T-helper 2 cell treated with Interferon-gamma antibody and Interleukin-4, amounts not matched to agents 100 ng/mL and 5 ng/mL, for 36 hours (primary cell): ENCODE data around the gene RABL2B. TPM values are rescaled to one million over a fixed set of nuclear protein-coding genes. Genes with fewer than 3 reads are reported as not detected.

Experiments used
- intact Hi-C: fragments of 100-400 bp; cut with micrococcal nuclease; formaldehyde crosslinking; loops from one replicate; pipeline ENCODE4 v1.15.1; 2023
- total RNA-seq: library from RNA; stranded (reverse); gene quantifications from 2 replicates; pipeline ENCODE4 v1.2.3, GENCODE V29; 2022

Gene RABL2B
- total RNA-seq, 1 donor from 2014 or later: 37.2 TPM

DNA sequence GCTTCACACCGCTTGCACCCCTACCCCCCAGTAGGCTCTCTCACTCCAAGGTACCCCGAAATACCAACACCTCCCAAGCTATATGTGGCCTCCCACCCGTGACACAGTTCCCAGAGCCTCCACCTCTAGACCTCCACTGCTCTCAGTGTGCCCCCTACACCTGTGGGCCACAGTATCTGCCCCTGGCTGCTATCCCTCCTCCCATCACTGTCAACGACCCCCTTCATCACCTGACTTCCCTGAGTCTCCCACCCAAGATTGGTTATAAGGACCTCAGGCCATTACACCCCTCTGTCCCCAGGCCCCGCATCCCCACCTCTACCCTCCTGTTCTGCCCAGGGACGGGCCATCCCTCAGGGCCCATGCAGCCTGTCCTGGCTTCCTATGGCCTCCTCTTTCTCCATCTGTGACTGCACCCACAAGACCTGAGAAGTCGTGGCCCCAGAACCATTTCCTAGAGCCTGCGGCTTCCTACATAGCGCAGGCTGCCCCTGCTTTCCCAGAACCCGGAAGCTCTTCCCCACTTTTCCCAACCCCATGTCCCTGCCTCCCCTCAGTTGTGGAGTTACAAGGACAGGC lies 44.7 kb downstream of the RABL2B start:
- intact Hi-C loops: no loop called here

GRCh38 chr22:50737728-50738648 lies 45.4 kb downstream of the RABL2B start, which contains the start of gene ACR:
Gene ACR (plus strand): TSS chr22:50738204. CDS start chr22:50738236, 32 bp downstream.
- intact Hi-C loops: no loop called here

GRCh38 chr22:50735739-50736030 lies 47.8 kb downstream of the RABL2B start:
- intact Hi-C loops: no loop called here

GRCh38 chr22:50734986-50735738 lies 48.3 kb downstream of the RABL2B start:
- intact Hi-C loops: no loop called here

DNA sequence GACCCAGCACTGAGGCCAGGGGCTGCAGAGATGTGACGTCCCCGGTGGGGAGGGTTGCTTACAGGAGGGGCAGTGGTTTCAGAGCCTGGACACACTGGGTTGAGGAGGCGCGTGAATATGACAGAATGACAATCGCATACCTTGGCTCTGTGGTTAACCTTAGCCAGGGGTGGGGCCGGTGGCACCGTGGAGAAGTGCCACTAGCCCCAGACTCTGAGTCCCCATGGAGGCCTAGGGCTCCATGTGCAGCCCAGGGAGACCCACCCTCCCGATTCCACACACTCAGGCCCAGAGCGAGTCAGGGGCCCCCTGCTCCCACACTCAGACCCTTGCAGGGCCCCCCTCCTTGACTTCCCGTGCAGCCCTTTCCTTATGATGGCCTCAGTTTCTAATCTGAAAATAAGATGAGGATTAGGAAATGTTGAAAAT lies 49.1 kb downstream of the RABL2B start:
- intact Hi-C loops: no loop called here

DNA sequence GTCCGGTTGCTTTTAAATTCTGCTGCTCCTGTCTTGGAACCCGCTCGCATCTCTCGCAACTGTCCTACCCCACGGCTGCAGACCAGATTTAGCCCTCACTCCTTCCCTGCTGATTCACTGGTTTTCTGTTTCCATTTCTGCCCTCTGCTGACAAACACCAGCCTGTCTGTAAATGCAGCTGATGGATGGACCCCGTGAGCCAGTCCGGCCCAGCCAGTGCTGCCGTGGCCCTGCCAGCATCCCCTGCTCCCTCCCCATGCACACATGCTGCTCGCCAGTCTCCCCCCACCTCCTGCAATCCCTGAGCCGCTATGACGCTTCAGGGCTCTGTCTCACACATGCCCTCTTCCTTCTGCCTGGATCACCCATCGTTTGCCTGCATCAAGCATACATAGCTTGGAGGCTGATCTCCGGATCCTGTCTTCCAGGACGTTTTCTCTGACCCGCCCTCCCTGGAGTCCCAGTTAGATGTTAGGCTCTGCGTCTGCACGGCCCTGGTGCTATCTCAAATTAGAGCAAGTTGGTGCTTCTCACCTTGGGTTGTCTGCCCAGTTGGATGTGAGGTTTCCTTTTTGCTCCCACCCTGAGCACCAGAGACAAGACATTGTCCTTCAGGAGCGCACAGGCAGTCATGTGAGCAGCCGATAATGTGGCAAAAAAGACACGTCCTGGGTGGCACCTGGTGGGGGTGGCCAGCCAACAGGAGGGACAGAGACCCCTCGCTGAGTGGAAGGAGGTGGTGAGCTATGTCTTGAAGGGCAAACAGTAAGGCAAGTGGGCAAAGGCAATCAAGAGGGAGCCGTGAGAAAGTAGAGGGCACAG lies 49.7 kb downstream of the RABL2B start:
- intact Hi-C loops: no loop called here

DNA sequence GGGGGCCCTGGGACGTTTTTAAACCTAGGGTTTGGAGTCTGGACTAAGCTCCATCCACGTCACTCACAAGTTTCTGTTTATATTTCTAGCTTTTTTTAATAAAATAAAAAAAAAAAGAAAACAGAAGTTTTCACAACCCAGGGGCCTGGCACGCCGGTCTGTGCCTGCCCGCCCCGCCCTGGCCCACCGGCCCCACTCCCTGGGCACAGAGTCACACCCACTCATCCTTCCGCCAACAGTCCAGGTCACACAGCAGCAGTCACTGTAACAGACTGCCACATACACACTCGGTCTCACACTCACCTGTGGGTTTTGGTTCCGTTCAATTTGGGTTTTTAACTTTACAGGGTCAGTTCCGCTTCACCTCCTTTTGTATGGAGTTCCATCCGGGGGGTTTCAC lies 50.8 kb downstream of the RABL2B start:
- intact Hi-C loops: no loop called here

GRCh38 chr22:50731811-50732624 lies 51.4 kb downstream of the RABL2B start:
- intact Hi-C loops: no loop called here

DNA sequence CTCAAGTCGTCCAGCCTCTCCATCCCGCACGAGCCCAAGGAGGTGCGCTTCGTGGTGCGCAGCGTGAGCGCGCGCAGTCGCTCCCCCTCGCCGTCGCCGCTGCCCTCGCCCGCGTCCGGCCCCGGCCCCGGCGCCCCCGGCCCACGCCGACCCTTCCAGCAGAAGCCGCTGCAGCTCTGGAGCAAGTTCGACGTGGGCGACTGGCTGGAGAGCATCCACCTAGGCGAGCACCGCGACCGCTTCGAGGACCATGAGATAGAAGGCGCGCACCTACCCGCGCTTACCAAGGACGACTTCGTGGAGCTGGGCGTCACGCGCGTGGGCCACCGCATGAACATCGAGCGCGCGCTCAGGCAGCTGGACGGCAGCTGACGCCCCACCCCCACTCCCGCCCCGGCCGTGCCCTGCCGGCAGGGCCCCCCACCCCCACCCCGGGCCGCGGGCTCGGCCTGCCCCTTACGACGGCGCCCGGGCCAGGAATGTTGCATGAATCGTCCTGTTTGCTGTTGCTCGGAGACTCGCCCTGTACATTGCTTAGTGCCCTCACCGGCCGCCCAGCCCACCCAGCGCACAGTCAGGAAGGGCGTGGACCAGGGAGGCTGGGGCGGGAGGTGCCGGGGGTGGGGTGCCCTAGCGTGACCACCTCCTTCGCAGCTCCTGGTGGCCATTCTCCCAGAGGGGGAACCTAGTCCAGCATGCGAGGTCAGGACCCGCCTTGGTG lies 52.3 kb downstream of the RABL2B start:
- intact Hi-C loops: no loop called here

DNA sequence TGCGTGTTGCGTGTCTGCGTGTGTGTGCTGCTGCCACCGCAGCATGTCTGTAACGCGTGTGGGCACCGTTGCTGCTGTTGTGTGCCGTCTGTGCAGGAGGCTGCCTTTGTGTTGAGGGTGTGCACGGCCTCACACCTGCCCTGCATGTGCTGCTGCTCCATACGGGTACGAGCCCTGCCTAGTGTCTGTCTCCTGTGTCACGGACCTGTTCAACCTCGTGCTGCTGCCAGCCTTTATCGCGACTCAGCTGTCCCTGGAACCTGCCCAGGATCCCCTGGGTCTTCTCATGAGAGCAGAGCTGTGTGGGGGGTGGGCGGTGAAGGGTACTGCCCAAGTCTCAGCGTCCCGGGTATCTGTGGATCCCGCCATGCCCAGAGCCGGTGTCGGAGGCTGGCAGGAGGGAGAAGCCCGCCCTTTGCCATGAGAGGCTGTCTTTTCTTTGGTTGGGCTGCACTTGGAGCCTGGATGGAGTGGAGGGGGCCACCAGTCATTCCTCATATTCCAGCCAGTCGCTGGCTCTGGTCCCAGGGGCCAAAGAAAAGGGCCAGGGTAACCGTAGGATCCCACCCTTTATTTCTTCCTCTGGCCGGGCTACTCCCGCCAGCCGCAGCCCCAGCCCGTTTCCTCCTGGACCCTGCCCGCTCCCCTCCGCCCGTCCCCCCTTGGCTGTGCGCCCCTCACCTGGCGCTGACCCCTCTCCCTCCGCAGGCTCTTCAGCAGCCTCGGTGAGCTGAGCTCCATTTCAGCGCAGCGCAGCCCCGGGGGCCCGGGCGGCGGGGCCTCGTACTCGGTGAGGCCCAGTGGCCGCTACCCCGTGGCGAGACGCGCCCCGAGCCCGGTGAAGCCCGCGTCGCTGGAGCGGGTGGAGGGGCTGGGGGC lies 53.2 kb downstream of the RABL2B start:
- intact Hi-C loops: no loop called here

DNA sequence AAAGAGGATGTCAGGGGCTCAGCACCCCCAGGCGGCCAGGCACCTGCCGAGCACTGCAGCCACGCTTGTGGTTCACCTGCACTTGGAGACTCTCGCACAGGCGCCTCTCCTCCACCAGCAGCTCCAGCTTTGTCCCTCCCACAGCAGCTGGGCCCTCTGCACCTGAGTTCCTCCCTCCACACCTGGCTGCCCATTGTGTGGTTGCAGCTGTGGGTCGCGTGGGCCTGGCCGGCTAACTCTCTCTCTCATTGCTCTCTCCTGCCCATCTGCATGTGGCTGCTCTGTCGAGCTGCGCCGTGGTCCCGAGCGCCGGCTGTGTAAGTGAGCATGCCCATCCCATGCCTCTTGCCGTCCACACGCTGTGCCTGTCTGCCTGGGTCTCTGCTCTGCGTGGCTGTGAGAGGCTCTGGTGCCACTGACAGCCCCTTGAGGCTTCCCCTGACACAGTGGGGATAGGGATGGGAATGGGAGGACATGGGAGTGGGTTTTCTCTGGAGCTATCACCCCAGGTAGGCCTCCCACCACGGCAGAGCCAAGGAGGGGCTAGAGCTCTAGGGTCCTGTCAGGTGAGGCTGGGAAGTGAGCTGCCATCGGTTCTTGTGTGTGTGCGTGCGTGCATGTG lies 53.9 kb downstream of the RABL2B start:
- intact Hi-C loops: no loop called here

DNA sequence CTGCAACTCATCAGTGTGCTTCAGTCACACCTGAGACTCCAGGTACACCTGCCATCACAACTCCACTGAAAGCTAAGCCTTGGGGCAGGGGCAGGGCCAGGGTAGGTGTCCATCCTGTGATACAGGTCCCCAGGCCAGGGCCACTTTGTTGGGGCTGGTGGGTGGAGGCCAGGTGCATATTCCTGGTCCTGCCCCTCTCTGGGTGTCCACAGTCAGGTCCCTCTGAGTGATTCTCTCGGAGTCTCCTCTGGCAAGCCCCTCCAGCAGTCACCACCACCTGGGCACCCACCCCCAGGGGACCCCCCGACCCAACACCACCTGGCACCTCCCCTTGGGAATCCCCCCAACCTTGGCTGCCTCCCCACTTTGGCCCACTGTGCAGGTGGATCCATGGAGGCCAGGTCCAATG lies 54.9 kb downstream of the RABL2B start:
- intact Hi-C loops: no loop called here

DNA sequence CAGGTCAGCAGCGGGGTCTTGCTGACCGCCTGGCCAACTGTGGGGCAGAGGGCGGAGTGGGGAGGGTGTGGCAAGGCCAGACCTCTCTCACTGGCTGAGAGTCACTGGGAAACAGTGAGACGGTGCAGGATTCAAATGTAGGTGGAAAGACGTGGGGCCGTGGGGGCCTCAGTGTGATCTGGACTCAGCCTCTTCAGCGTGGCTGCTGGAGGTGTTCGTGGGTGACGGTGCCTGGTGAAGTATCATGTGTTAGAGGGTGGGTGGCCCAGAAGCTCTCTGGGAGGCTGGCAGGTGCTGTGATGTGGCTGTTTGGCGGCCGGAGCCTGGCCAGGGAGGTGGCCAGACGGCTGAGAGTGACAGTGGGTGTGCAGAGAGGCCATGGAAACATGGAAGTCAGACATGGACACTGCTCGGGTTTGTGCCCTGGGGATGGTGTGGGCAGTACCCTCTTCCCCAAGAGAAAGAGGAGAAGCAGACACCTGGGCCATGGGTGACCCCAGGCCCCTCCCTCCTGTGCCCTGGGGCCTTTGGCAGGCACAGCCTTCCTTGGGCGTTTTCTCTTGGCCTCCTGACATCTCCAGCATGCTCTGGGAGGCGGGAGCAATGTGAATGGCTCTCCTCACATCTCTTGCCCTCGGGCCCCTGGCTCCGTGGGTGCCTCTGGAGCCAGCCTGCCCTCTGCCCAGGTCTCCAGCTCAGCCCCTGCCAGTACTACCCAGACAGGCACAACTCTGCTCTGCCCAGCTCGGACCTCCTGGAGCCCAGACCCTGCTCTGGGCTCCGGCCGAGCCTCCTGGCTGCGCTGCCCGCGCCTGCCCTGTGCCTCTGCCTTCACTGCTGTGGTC lies 55.5 kb downstream of the RABL2B start:
- intact Hi-C loops: no loop called here

GRCh38 chr22:50726643-50727340 lies 56.6 kb downstream of the RABL2B start:
- intact Hi-C loops: no loop called here

DNA sequence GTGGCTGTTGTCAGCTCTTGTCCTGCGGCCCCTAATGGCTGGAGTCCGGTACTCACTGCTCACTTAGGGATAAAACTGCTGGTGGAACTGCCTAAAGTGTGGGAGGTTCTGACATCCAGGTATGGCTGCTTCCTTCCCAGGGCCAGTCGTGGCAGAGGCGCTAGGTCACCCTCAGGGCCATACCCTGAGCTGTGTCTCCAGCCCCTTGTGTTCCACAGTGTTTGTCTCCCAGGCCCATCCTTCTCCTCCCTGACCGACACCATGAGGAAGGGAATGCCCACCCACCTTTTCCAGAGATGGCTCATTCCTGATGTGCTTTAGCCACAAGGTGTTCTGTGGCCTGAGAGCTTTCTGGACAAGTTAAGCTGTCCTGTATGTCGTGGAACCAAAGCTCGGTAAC lies 57.8 kb downstream of the RABL2B start:
- intact Hi-C loops: no loop called here

DNA sequence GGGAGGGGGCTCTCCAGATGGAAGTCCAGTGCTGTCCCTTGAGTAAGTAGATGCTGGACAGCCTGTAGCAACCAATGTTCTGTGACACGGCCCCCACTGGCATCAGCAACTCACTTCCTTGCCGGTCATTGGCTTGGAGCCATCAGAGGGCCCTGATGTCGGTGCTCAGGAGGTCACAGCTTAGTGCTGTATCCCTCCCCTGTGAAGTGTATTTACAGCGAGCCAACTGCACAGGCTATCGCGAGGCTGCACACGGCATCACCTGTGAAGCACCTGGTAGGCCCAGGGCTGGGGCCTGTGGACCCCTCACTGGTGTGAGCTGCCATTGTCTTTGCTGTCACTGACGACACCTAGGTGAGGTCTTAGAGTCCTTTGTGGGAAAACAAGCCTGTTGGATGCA lies 58.8 kb downstream of the RABL2B start:
- intact Hi-C loops: no loop called here

GRCh38 chr22:50723991-50724390 lies 59.4 kb downstream of the RABL2B start:
- intact Hi-C loops: no loop called here
